ENCODE measurements around the gene KAZN. TPM values are rescaled to one million over a fixed set of nuclear protein-coding genes. Genes with fewer than 3 reads are reported as not detected.

The KAZN gene
- polyA plus RNA-seq, 1 donor (not counting 4 experiments of a cell fraction or from before 2014, with no cell fraction given), result 5.9 TPM

DNA sequence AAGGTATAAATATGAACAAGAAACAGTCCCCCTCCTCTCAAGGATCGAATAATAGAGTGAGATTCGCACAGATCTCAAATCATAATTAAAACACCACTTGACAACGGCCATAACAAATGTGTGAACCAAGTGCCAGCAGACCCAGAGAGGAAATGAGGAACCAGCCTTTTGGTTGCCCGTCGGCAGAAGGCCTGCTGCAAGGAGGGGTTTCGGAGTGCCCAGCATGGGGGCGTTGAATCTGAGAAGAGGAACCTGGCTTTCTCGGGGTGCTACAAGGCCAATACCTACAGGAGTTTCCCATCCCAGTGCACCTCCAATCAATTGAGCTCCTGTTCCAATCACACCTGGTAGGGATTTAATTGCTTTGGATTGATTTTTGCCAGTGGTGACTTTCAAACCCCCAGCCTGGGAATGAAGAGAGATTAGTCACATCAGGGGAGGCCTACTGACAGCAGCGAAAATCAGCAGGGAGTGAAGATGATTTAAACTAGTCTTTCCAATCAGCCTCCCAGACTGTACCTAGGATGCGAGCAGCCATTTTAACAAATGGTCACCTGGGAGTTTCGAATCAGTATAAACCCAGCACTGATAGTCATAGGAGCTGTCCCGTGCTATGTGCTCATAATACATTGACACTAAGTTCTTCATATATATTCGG is 263.8 kb downstream of the KAZN start:
- DNase-seq (ENCODE audit: low read depth, low spot score) (no peak), FAIRE-seq (no peak)
- Histone ChIP-seq H3K79me2 (ENCODE audit: control insufficient read depth, insufficient read depth, low read length) (no peaks in the 10 kb centered on the region), H3K9ac (ENCODE audit: control insufficient read depth, extremely low read depth, insufficient read depth, low read length) (no peak overlapping the region), H3K36me3 (ENCODE audit: control insufficient read depth in 2 of 2, extremely low read depth in 1 of 2, insufficient read depth in 2 of 2, low read length in 2 of 2) (no peaks in the 10 kb centered on the region), H4K20me1 (ENCODE audit: control insufficient read depth, extremely low read depth, insufficient read depth, low read length) (no peaks in the 10 kb centered on the region), H3K4me2 (ENCODE audit: control insufficient read depth, extremely low read depth, insufficient read depth, low read depth, low read length) (no peak overlapping the region), H3K9me3 (ENCODE audit: control insufficient read depth, low read depth, low read length) (no peaks in the 10 kb centered on the region), H3K9me1 (ENCODE audit: control insufficient read depth, extremely low read depth, insufficient read depth, low read length) (no peaks in the 10 kb centered on the region), H3K4me1 (ENCODE audit: control insufficient read depth, extremely low read depth, insufficient read depth, low read length) (no peaks in the 10 kb centered on the region), H3K27me3 (ENCODE audit: control insufficient read depth, extremely low read depth, insufficient read depth, low read length) (no peaks in the 10 kb centered on the region), H2AFZ (ENCODE audit: control insufficient read depth, low read length) (no peak overlapping the region), H3K27ac (ENCODE audit: control insufficient read depth, insufficient read depth, low read length) (no peak overlapping the region), H3K4me3 (ENCODE audit: control insufficient read depth in 2 of 3, extremely low read depth in 1 of 3, insufficient read depth in 2 of 3, low read depth in 1 of 3, low read length in 3 of 3) (no peak overlapping the region)
- no peak for TF ChIP-seq EZH2 (IDR thresholded peaks at IDR 0.05; ENCODE audit: low read length)
- dilution Hi-C loops (cut with MboI; ENCODE audit: extremely low pct_ligation_motif_present, low sequenced_read_pairs), result no loop called here

DNA sequence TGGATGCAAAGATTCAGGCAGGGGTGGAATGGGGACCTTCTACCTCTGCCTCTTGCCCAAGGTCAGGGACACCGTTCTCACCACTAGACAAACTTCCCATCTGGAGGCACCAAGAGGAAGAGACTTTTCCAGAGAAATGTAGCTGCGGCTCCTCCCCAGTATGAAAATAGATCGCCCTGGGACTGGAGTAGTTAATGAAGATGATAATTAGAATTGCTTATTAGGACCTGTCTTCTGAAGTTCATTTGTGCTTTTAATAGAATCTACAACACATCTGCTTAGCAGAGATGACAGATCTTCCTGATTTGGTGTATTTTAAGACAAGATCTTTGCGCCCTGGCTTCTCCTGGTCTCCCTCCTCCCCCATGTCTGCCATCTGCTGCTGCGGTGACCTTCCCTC is 266.6 kb downstream of the KAZN start:
- Histone ChIP-seq H3K36me3 (ENCODE audit: control insufficient read depth in 2 of 2, extremely low read depth in 1 of 2, insufficient read depth in 2 of 2, low read length in 2 of 2) (no peaks in the 10 kb centered on the region), H3K4me2 (ENCODE audit: control insufficient read depth, extremely low read depth, insufficient read depth, low read depth, low read length) (no peak overlapping the region), H3K9ac (ENCODE audit: control insufficient read depth, extremely low read depth, insufficient read depth, low read length) (no peak overlapping the region), H3K9me1 (ENCODE audit: control insufficient read depth, extremely low read depth, insufficient read depth, low read length) (no peaks in the 10 kb centered on the region), H3K27me3 (ENCODE audit: control insufficient read depth, extremely low read depth, insufficient read depth, low read length) (no peaks in the 10 kb centered on the region), H3K9me3 (ENCODE audit: control insufficient read depth, low read depth, low read length) (no peaks in the 10 kb centered on the region), H3K4me3 (ENCODE audit: control insufficient read depth in 2 of 3, extremely low read depth in 1 of 3, insufficient read depth in 2 of 3, low read depth in 1 of 3, low read length in 3 of 3) (no peak overlapping the region), H4K20me1 (ENCODE audit: control insufficient read depth, extremely low read depth, insufficient read depth, low read length) (no peaks in the 10 kb centered on the region), H2AFZ (ENCODE audit: control insufficient read depth, low read length) (no peak overlapping the region), H3K4me1 (ENCODE audit: control insufficient read depth, extremely low read depth, insufficient read depth, low read length) (no peaks in the 10 kb centered on the region), H3K79me2 (ENCODE audit: control insufficient read depth, insufficient read depth, low read length) (no peaks in the 10 kb centered on the region), H3K27ac (ENCODE audit: control insufficient read depth, insufficient read depth, low read length) (no peak overlapping the region)
- DNase-seq (ENCODE audit: low read depth, low spot score), result no peak
- TF ChIP-seq EZH2 (IDR thresholded peaks at IDR 0.05; ENCODE audit: low read length), result no peak
- TF ChIP-seq, protein P1, sequence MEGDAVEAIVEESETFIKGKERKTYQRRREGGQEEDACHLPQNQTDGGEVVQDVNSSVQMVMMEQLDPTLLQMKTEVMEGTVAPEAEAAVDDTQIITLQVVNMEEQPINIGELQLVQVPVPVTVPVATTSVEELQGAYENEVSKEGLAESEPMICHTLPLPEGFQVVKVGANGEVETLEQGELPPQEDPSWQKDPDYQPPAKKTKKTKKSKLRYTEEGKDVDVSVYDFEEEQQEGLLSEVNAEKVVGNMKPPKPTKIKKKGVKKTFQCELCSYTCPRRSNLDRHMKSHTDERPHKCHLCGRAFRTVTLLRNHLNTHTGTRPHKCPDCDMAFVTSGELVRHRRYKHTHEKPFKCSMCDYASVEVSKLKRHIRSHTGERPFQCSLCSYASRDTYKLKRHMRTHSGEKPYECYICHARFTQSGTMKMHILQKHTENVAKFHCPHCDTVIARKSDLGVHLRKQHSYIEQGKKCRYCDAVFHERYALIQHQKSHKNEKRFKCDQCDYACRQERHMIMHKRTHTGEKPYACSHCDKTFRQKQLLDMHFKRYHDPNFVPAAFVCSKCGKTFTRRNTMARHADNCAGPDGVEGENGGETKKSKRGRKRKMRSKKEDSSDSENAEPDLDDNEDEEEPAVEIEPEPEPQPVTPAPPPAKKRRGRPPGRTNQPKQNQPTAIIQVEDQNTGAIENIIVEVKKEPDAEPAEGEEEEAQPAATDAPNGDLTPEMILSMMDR (optimal IDR thresholded peaks at IDR 0.05 in 1 of 3, IDR thresholded peaks at IDR 0.05 in 1 of 3, conservative IDR thresholded peaks at IDR 0.05 in 1 of 3; ENCODE audit: extremely low read depth in 1 of 3, insufficient read depth in 2 of 3, low read length in 3 of 3), result no peak
- FAIRE-seq, result no peak
- dilution Hi-C loops (cut with MboI; ENCODE audit: extremely low pct_ligation_motif_present, low sequenced_read_pairs), result no loop called here
